Adrenal gland (tissue), 5 donors: ENCODE results near the gene ATP5PB.

Source experiments
- CTCF ChIP-seq, 6 experiments: fragments of 450-650 bp in 4 of 6; fragments of 200-600 bp in 2 of 6; sonication (generic) in 1 of 6; IDR thresholded peaks; 1 replicate in 5 of 6; 2 replicates in 1 of 6; pipeline versions ENCODE4 v1.5.1 to v1.8.0; 2016 to 2021; ENCODE audit warnings: antibody characterized with exemption in 6 of 6, mild to moderate bottlenecking in 2 of 6, moderate library complexity in 1 of 6
- POLR2A ChIP-seq, 2 donors: fragments of 450-650 bp; IDR thresholded peaks; one replicate each; pipeline ENCODE4 v1.6.1; 2017; ENCODE audit warnings: antibody characterized with exemption in 2 of 2, mild to moderate bottlenecking in 2 of 2, moderate library complexity in 1 of 2
- donor health status: DM: no; HTN: no; CAD: no.

GRCh38 chr1:111488669-111489068, 39.4 kb downstream of the ATP5PB start:
- TF ChIP-seq POLR2A (IDR thresholded peaks at IDR 0.05) (no peak), CTCF (IDR thresholded peaks at IDR 0.05) (no peak)
